Progenitor cell of endocrine pancreas (in vitro differentiated cells): Measurements from ENCODE around the gene RASL10A. TPM values are rescaled to one million over a fixed set of nuclear protein-coding genes. Genes with fewer than 3 reads are reported as not detected.

Experiments used
- DNase-seq: peaks from one replicate; pipeline ENCODE4 v3.0.0; 2021; ENCODE audit warnings: low spot score; ENCODE audit not compliant: unreplicated experiment
- H3K27ac Mint-ChIP-seq: 2 replicates; pipeline ENCODE4 v1.8.0; 2021; ENCODE audit warnings: mild to moderate bottlenecking, moderate library complexity, mixed read lengths
- H3K27me3 Mint-ChIP-seq: 2 replicates; pipeline ENCODE4 v1.8.0; 2021; ENCODE audit warnings: mixed read lengths
- H3K36me3 Mint-ChIP-seq: 2 replicates; pipeline ENCODE4 v1.8.0; 2022; ENCODE audit warnings: mixed read lengths; ENCODE audit not compliant: insufficient read depth
- H3K4me1 Mint-ChIP-seq: 2 replicates; pipeline ENCODE4 v1.8.0; 2021; ENCODE audit warnings: low read depth, mixed read lengths
- H3K4me3 Mint-ChIP-seq: 2 replicates; pipeline ENCODE4 v1.8.0; 2021; ENCODE audit warnings: low read depth, mild to moderate bottlenecking, moderate library complexity, mixed read lengths
- H3K9me3 Mint-ChIP-seq: 2 replicates; pipeline ENCODE4 v1.8.0; 2021; ENCODE audit warnings: low read depth, mixed read lengths
- CTCF ChIP-seq: fragments of 200-600 bp; sonication (generic); IDR thresholded peaks from one replicate; pipeline ENCODE4 v1.5.0; 2021; ENCODE audit warnings: antibody characterized with exemption, mild to moderate bottlenecking; ENCODE audit not compliant: unreplicated experiment
- total RNA-seq: library from RNA; stranded (reverse); gene quantifications from 2 replicates; pipeline ENCODE4 v1.2.1, GENCODE V29; 2021

RASL10A gene
- total RNA-seq, 1 donor from 2014 or later: 0.31 TPM

GRCh38 chr22:29326481-29326880 is 11.0 kb upstream of the RASL10A start:
- Mint-ChIP-seq H3K4me1 (no peaks in the 10 kb centered on the region), H3K27ac (no peak overlapping the region), H3K27me3 (no peaks in the 10 kb centered on the region), H3K36me3 (peaks cover 7% of the 10 kb centered on the region), H3K4me3 (no peak overlapping the region), H3K9me3 (no peaks in the 10 kb centered on the region)
- no peak for TF ChIP-seq CTCF
- DNase-seq: no peak

- TF ChIP-seq CTCF: no peak
- no peaks in the 10 kb centered on the region for H3K27me3 Mint-ChIP-seq
- no peak for DNase-seq
- H3K4me3 Mint-ChIP-seq: no peak overlapping the region
- H3K27ac Mint-ChIP-seq: no peak overlapping the region
- peaks cover 7% of the 10 kb centered on the region for H3K36me3 Mint-ChIP-seq
- H3K9me3 Mint-ChIP-seq: no peaks in the 10 kb centered on the region
- no peaks in the 10 kb centered on the region for H3K4me1 Mint-ChIP-seq
Observed at GRCh38 chr22:29325785-29326315, 10.4 kb upstream of the RASL10A start.

GRCh38 chr22:29325356-29325755 is 9.9 kb upstream of the RASL10A start:
- Mint-ChIP-seq H3K27me3 (no peaks in the 10 kb centered on the region), H3K27ac (no peak overlapping the region), H3K4me1 (no peaks in the 10 kb centered on the region), H3K9me3 (no peaks in the 10 kb centered on the region), H3K4me3 (no peak overlapping the region), H3K36me3 (peaks cover 7% of the 10 kb centered on the region)
- no peak for DNase-seq
- TF ChIP-seq CTCF: no peak

- DNase-seq: no peak
- no peaks in the 10 kb centered on the region for H3K9me3 Mint-ChIP-seq
- no peak overlapping the region for H3K27ac Mint-ChIP-seq
- no peak overlapping the region for H3K4me3 Mint-ChIP-seq
- no peak for TF ChIP-seq CTCF
- no peaks in the 10 kb centered on the region for H3K27me3 Mint-ChIP-seq
- H3K36me3 Mint-ChIP-seq: peaks cover 3% of the 10 kb centered on the region
- no peaks in the 10 kb centered on the region for H3K4me1 Mint-ChIP-seq
Observed at GRCh38 chr22:29323641-29324040, 8.1 kb upstream of the RASL10A start.

- no peaks in the 10 kb centered on the region for H3K4me1 Mint-ChIP-seq
- no peak overlapping the region for H3K4me3 Mint-ChIP-seq
- no peak overlapping the region for H3K27ac Mint-ChIP-seq
Observed at GRCh38 chr22:29320546-29320945, 5.0 kb upstream of the RASL10A start.

More at GRCh38 chr22:29320546-29320945, 5.0 kb upstream of the RASL10A start:
- Mint-ChIP-seq H3K9me3 (no peaks in the 10 kb centered on the region), H3K27me3 (peaks cover 19% of the 10 kb centered on the region), H3K36me3 (no peaks in the 10 kb centered on the region)
- TF ChIP-seq CTCF: peak; percentile 30
- no peak for DNase-seq
